HepG2 (cell line): Measurements from ENCODE around the gene AHCYL2.

ENCODE experiments used
- ATAD3A ChIP-seq: sonication (generic); formaldehyde crosslinking; IDR thresholded peaks from 2 replicates; pipeline ENCODE4 v1.4.0; 2020; ENCODE audit warnings: missing genetic modification reagents
- BHLHE40 ChIP-seq: IDR thresholded peaks from 2 replicates; pipeline ENCODE4 v1.6.1; 2011; ENCODE audit warnings: low read length, improper control_type of control experiment
- CTCF ChIP-seq: sonication (generic); formaldehyde crosslinking; IDR thresholded peaks from 2 replicates; pipeline ENCODE4 v1.5.0; 2020; ENCODE audit warnings: mild to moderate bottlenecking, missing genetic modification reagents, moderate library complexity
- ELF1 ChIP-seq: sonication (generic); formaldehyde crosslinking; IDR thresholded peaks from 2 replicates; pipeline ENCODE4 v1.4.0; 2020; ENCODE audit warnings: missing genetic modification reagents
- GZF1 ChIP-seq: sonication (generic); formaldehyde crosslinking; IDR thresholded peaks from 2 replicates; pipeline ENCODE4 v1.5.1; 2020; ENCODE audit warnings: mild to moderate bottlenecking, missing genetic modification reagents
- KDM6A ChIP-seq: IDR thresholded peaks from 2 replicates; pipeline ENCODE4 v1.6.1; 2016; ENCODE audit warnings: low read depth
- NR3C1 ChIP-seq: sonication (generic); formaldehyde crosslinking; IDR thresholded peaks from 2 replicates; pipeline ENCODE4 v1.4.0; 2020; ENCODE audit warnings: missing genetic modification reagents
- POLR2A ChIP-seq, 2 experiments: IDR thresholded peaks; 2 replicates each; pipeline ENCODE4 v1.6.1; 2011; ENCODE audit warnings: low read depth in 2 of 2, low read length in 2 of 2, mild to moderate bottlenecking in 1 of 2, moderate library complexity in 1 of 2; ENCODE audit not compliant: insufficient read depth in 1 of 2
- SRSF1 ChIP-seq: fragments of 200-400 bp; formaldehyde crosslinking; optimal IDR thresholded peaks from 2 replicates; pipeline ENCODE3; 2017; ENCODE audit warnings: mild to moderate bottlenecking, low read depth, low read length, moderate library complexity
- TCF7 ChIP-seq: sonication (generic); IDR thresholded peaks from 2 replicates; pipeline ENCODE4 v1.6.1; 2016; ENCODE audit warnings: antibody characterized with exemption, low read depth
- TP53 ChIP-seq: sonication (generic); formaldehyde crosslinking; conservative IDR thresholded peaks from 2 replicates; pipeline ENCODE4 v1.4.0; 2020; ENCODE audit warnings: missing genetic modification reagents
- YY1 ChIP-seq: IDR thresholded peaks from 2 replicates; pipeline ENCODE4 v1.6.1; 2011; ENCODE audit warnings: low read length, low read depth, moderate library complexity, mild to moderate bottlenecking; ENCODE audit not compliant: insufficient read depth, insufficient replicate concordance
- ZNF18 ChIP-seq: sonication (generic); formaldehyde crosslinking; IDR thresholded peaks from 2 replicates; pipeline ENCODE4 v1.8.0; 2022; ENCODE audit warnings: mild to moderate bottlenecking, missing genetic modification reagents; ENCODE audit not compliant: insufficient replicate concordance

- TF ChIP-seq YY1 = no peak
- no peak for TF ChIP-seq ELF1 (CRISPR knock-in tag)
- TF ChIP-seq ATAD3A (CRISPR knock-in tag) = no peak
- no peak for TF ChIP-seq SRSF1
- TF ChIP-seq NR3C1 (CRISPR knock-in tag) = no peak
- no peak for TF ChIP-seq ZNF18 (CRISPR knock-in tag)
- TF ChIP-seq TP53 = no peak
- no peak for TF ChIP-seq POLR2A (IDR thresholded peaks at IDR 0.05; ENCODE audit: insufficient read depth in 1 of 2, low read depth in 2 of 2, low read length in 2 of 2)
- no peak for TF ChIP-seq TCF7
- no peak for TF ChIP-seq KDM6A (CRISPR knock-in tag)
- TF ChIP-seq CTCF (CRISPR knock-in tag) = no peak
- TF ChIP-seq BHLHE40 = no peak
- no peak for TF ChIP-seq GZF1 (CRISPR knock-in tag)
These were observed 21.6 kb upstream of the AHCYL2 start for GRCh38 chr7:129203050-129203741.
